Adipocyte (in vitro differentiated cells): ENCODE measurements around the gene NACC1.
"Not testable (repeated sequence)": the region's sequence is repeated elsewhere in the genome, so short reads cannot be mapped to it uniquely, and the experiment has no call there.

Source experiments
- DNase-seq: peaks from one replicate; pipeline ENCODE4 v3.0.0-alpha.2; 2015; ENCODE audit warnings: low read depth
- H3K27me3 ChIP-seq: replicated peaks from 2 replicates; pipeline ENCODE4 v1.7.0; 2013; ENCODE audit warnings: mild to moderate bottlenecking, low read length, moderate library complexity; ENCODE audit not compliant: control insufficient read depth, insufficient read depth
- H3K36me3 ChIP-seq: 2 replicates; pipeline ENCODE4 v1.7.0; 2013; ENCODE audit warnings: low read length, mild to moderate bottlenecking, moderate library complexity; ENCODE audit not compliant: control insufficient read depth, insufficient read depth, severe bottlenecking
- H3K4me1 ChIP-seq: 2 replicates; pipeline ENCODE4 v1.7.0; 2013; ENCODE audit warnings: mild to moderate bottlenecking, low read length, moderate library complexity; ENCODE audit not compliant: control insufficient read depth, insufficient read depth
- H3K4me3 ChIP-seq: 2 replicates; pipeline ENCODE4 v1.7.0; 2013; ENCODE audit warnings: mild to moderate bottlenecking, low read length, moderate library complexity
- H3K9ac ChIP-seq: 2 replicates; pipeline ENCODE4 v1.7.0; 2013; ENCODE audit warnings: mild to moderate bottlenecking, low read length, moderate library complexity
- H3K9me3 ChIP-seq: 2 replicates; pipeline ENCODE4 v1.7.0; 2013; ENCODE audit warnings: mild to moderate bottlenecking, low read length, moderate library complexity; ENCODE audit not compliant: control insufficient read depth

Gene NACC1

GRCh38 chr19:13139633-13140311, 21.7 kb downstream of the NACC1 start:
- Histone ChIP-seq H3K9ac (no peak overlapping the region), H3K27me3 (no peaks in the 10 kb centered on the region), H3K4me3 (no peak overlapping the region), H3K9me3 (no peaks in the 10 kb centered on the region), H3K36me3 (peaks cover 51% of the 10 kb centered on the region), H3K4me1 (peaks cover 13% of the 10 kb centered on the region)
- no peak for DNase-seq

- H3K4me3 ChIP-seq: no peak overlapping the region
- H3K4me1 ChIP-seq: peaks cover 24% of the 10 kb centered on the region
- H3K27me3 ChIP-seq: no peaks in the 10 kb centered on the region
- peaks cover 10% of the 10 kb centered on the region for H3K36me3 ChIP-seq
- no peaks in the 10 kb centered on the region for H3K9me3 ChIP-seq
- H3K9ac ChIP-seq: no peak overlapping the region
- no peak for DNase-seq
Observed at GRCh38 chr19:13146763-13147563, 28.9 kb downstream of the NACC1 start.

GRCh38 chr19:13149173-13149627, 31.1 kb downstream of the NACC1 start:
- DNase-seq: not testable (repeated sequence)

GRCh38 chr19:13149628-13150186, 31.6 kb downstream of the NACC1 start:
- no peaks in the 10 kb centered on the region for H3K27me3 ChIP-seq
- peak overlapping the region; percentile 100 for H3K9ac ChIP-seq
- peaks cover 2% of the 10 kb centered on the region for H3K36me3 ChIP-seq
- peaks cover 16% of the 10 kb centered on the region for H3K4me1 ChIP-seq
- peak; percentile 67 for DNase-seq
- no peaks in the 10 kb centered on the region for H3K9me3 ChIP-seq
- peak overlapping the region; percentile 100 for H3K4me3 ChIP-seq

More at GRCh38 chr19:13149173-13149627, 31.1 kb downstream of the NACC1 start:
- Histone ChIP-seq H3K4me1 (peaks cover 16% of the 10 kb centered on the region), H3K9ac (peak overlapping the region; percentile 100), H3K4me3 (peak overlapping the region; percentile 100)
- H3K27me3 ChIP-seq, H3K36me3 ChIP-seq, H3K9me3 ChIP-seq: not testable (repeated sequence)

- DNase-seq: peak; percentile 98
- Histone ChIP-seq H3K9ac (peak within 1 kb of the TSS; percentile 100), H3K9me3 (no peaks in the 10 kb centered on the region), H3K4me3 (peak within 1 kb of the TSS; percentile 100), H3K4me1 (peaks cover 21% of the 10 kb centered on the region), H3K36me3 (no peaks in the 10 kb centered on the region), H3K27me3 (no peaks in the 10 kb centered on the region)
Observed at GRCh38 chr19:13150187-13150930, 32.3 kb downstream of the NACC1 start, which contains the start of the genes IER2 and STX10. Gene IER2, plus strand, starts transcription at chr19:13150411. Its CDS starts 2,776 bp downstream, at chr19:13153187. Gene STX10, minus strand, starts transcription at chr19:13150375. Its CDS starts 202 bp downstream, at chr19:13150173.

- Histone ChIP-seq H3K4me3 (peak overlapping the region; percentile 100), H3K9ac (peak overlapping the region; percentile 100), H3K4me1 (peaks cover 26% of the 10 kb centered on the region), H3K9me3 (no peaks in the 10 kb centered on the region), H3K27me3 (no peaks in the 10 kb centered on the region), H3K36me3 (no peaks in the 10 kb centered on the region)
- peak; percentile 32 for DNase-seq
Observed at GRCh38 chr19:13150931-13151604, 33.0 kb downstream of the NACC1 start.

- peak; percentile 98 for DNase-seq
- H3K36me3 ChIP-seq: no peaks in the 10 kb centered on the region
- H3K9ac ChIP-seq: peak overlapping the region; percentile 100
- peaks cover 31% of the 10 kb centered on the region for H3K4me1 ChIP-seq
- peak overlapping the region; percentile 100 for H3K4me3 ChIP-seq
- H3K9me3 ChIP-seq: no peaks in the 10 kb centered on the region
- H3K27me3 ChIP-seq: no peaks in the 10 kb centered on the region
Observed at GRCh38 chr19:13151605-13152355, 33.7 kb downstream of the NACC1 start.

- DNase-seq: no peak
- H3K9me3 ChIP-seq: no peaks in the 10 kb centered on the region
- H3K36me3 ChIP-seq: no peaks in the 10 kb centered on the region
- peaks cover 29% of the 10 kb centered on the region for H3K4me1 ChIP-seq
- H3K9ac ChIP-seq: peak overlapping the region; percentile 95
- no peaks in the 10 kb centered on the region for H3K27me3 ChIP-seq
- H3K4me3 ChIP-seq: peak overlapping the region; percentile 88
Observed at GRCh38 chr19:13152356-13152973, 34.4 kb downstream of the NACC1 start.

- peak; percentile 97 for DNase-seq
- Histone ChIP-seq H3K4me1 (peaks cover 29% of the 10 kb centered on the region), H3K27me3 (no peaks in the 10 kb centered on the region), H3K9ac (peak overlapping the region; percentile 95), H3K9me3 (no peaks in the 10 kb centered on the region), H3K36me3 (no peaks in the 10 kb centered on the region), H3K4me3 (peak overlapping the region; percentile 88)
Observed at GRCh38 chr19:13152974-13153568, 35.0 kb downstream of the NACC1 start.
